Keratinocyte (primary cell): ENCODE measurements around the gene ANKRD55.
"Not testable (repeated sequence)": the region's sequence is repeated elsewhere in the genome, so short reads cannot be mapped to it uniquely, and the experiment has no call there.

ENCODE experiments used
- EZH2 ChIP-seq: IDR thresholded peaks from one replicate; pipeline ENCODE4 v1.6.1; 2012; ENCODE audit warnings: inconsistent platforms, mild to moderate bottlenecking, low read length, moderate library complexity
- TF ChIP-seq, protein P1 (sequence below), 3 experiments: IDR thresholded peaks in 1 of 3; conservative IDR thresholded peaks in 1 of 3; optimal IDR thresholded peaks in 1 of 3; 2 replicates in 2 of 3; 3 replicates in 1 of 3; pipeline versions ENCODE3 to v1.5.1; 2011; ENCODE audit warnings: low read length in 3 of 3, mild to moderate bottlenecking in 3 of 3, moderate library complexity in 2 of 3, control low read depth in 1 of 3, inconsistent platforms in 1 of 3; ENCODE audit not compliant: insufficient read depth in 2 of 3; ENCODE audit errors: extremely low read depth in 1 of 3

DNA sequence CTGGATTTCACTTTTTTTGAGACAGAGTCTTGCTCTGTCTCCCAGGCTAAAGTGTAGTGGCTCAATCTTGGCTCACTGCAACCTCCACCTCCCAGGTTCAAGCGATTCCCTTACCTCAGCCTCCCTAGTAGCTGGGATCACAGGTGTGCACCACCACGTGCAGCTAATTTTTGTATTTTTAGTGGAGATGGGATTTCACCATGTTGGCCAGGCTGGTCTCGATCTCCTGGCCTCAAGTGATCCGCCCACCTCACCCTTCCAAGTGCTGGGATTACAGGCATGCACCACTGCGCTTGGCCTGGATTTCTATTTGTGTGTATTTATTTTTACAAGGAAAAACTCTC is 154.0 kb downstream of the ANKRD55 start:
- TF ChIP-seq, protein P1, sequence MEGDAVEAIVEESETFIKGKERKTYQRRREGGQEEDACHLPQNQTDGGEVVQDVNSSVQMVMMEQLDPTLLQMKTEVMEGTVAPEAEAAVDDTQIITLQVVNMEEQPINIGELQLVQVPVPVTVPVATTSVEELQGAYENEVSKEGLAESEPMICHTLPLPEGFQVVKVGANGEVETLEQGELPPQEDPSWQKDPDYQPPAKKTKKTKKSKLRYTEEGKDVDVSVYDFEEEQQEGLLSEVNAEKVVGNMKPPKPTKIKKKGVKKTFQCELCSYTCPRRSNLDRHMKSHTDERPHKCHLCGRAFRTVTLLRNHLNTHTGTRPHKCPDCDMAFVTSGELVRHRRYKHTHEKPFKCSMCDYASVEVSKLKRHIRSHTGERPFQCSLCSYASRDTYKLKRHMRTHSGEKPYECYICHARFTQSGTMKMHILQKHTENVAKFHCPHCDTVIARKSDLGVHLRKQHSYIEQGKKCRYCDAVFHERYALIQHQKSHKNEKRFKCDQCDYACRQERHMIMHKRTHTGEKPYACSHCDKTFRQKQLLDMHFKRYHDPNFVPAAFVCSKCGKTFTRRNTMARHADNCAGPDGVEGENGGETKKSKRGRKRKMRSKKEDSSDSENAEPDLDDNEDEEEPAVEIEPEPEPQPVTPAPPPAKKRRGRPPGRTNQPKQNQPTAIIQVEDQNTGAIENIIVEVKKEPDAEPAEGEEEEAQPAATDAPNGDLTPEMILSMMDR (optimal IDR thresholded peaks at IDR 0.05 in 1 of 3, IDR thresholded peaks at IDR 0.05 in 1 of 3, conservative IDR thresholded peaks at IDR 0.05 in 1 of 3; ENCODE audit: extremely low read depth in 1 of 3, insufficient read depth in 2 of 3, low read length in 3 of 3), result not testable (repeated sequence)
- not testable (repeated sequence) for TF ChIP-seq EZH2
